ENCODE results near the gene SPG7. TPM values are rescaled to one million over a fixed set of nuclear protein-coding genes. Genes with fewer than 3 reads are reported as not detected.

The SPG7 gene
- total RNA-seq, 3 donors from 2014 or later (not counting 1 experiment from before 2014, with no cell fraction given), result 142 to 195 (median 180) TPM

GRCh38 chr16:89491974-89492687, 16.1 kb upstream of the SPG7 start:
- Mint-ChIP-seq H3K4me1 (peaks cover 31 to 59% of the 10 kb centered on the region in 2 donors), H3K36me3 (no peaks in the 10 kb centered on the region), H3K27me3 (ENCODE audit: low read depth in 2 of 2) (no peaks in the 10 kb centered on the region), H3K9me3 (no peaks in the 10 kb centered on the region), H3K27ac (peak overlapping the region; percentile 94 to 98), H3K4me3 (peak overlapping the region; percentile 91)
- Histone ChIP-seq H3K27me3 (ENCODE audit: control insufficient read depth, insufficient read depth, low read length) (no peaks in the 10 kb centered on the region), H3K4me3 (ENCODE audit: low read length) (no peak overlapping the region), H3K9me3 (ENCODE audit: control insufficient read depth, insufficient read depth, low read length) (no peaks in the 10 kb centered on the region), H3K36me3 (ENCODE audit: control insufficient read depth, insufficient read depth, low read length) (peaks cover 3% of the 10 kb centered on the region), H3K4me1 (ENCODE audit: control insufficient read depth, insufficient read depth, low read length) (peaks cover 28% of the 10 kb centered on the region), H3K27ac (ENCODE audit: low read length) (peak overlapping the region; percentile 76)
- intact Hi-C loops (cut with micrococcal nuclease), result loop anchor here (5.0 kb wide), 1 partner anchor 70 kb away; the partner anchor contains the start of gene RPL13
- ATAC-seq, result no peak
- TF ChIP-seq CTCF (IDR thresholded peaks at IDR 0.05), result no peak
- 93% methylated on average over 22 of the region's 24 CpGs for WGBS (ENCODE audit: insufficient coverage)
- DNase-seq, result no peak

GRCh38 chr16:89493776-89494175, 14.4 kb upstream of the SPG7 start:
- intact Hi-C loops (cut with micrococcal nuclease), result loop anchor here (5.0 kb wide), 1 partner anchor 69 kb away; the partner anchor contains the start of gene RPL13
- Mint-ChIP-seq H3K27ac (no peak overlapping the region), H3K4me1 (peaks cover 19 to 46% of the 10 kb centered on the region in 2 donors), H3K4me3 (no peak overlapping the region), H3K36me3 (no peaks in the 10 kb centered on the region), H3K27me3 (ENCODE audit: low read depth in 2 of 2) (no peaks in the 10 kb centered on the region), H3K9me3 (no peaks in the 10 kb centered on the region)
- TF ChIP-seq CTCF (IDR thresholded peaks at IDR 0.05), result no peak
- no peaks in the 10 kb centered on the region for H3K27me3 ChIP-seq (ENCODE audit: control insufficient read depth, insufficient read depth, low read length)
- ATAC-seq, result no peak
- WGBS (ENCODE audit: insufficient coverage), result 93% methylated on average over 5 of the region's 5 CpGs
- H3K36me3 ChIP-seq (ENCODE audit: control insufficient read depth, insufficient read depth, low read length), result peaks cover 5% of the 10 kb centered on the region
- peaks cover 15% of the 10 kb centered on the region for H3K4me1 ChIP-seq (ENCODE audit: control insufficient read depth, insufficient read depth, low read length)
- DNase-seq, result no peak
- H3K9me3 ChIP-seq (ENCODE audit: control insufficient read depth, insufficient read depth, low read length), result no peaks in the 10 kb centered on the region
- no peak overlapping the region for H3K4me3 ChIP-seq (ENCODE audit: low read length)
- no peak overlapping the region for H3K27ac ChIP-seq (ENCODE audit: low read length)

- H3K4me1 ChIP-seq (ENCODE audit: control insufficient read depth, insufficient read depth, low read length), result peaks cover 15% of the 10 kb centered on the region
- ATAC-seq, result no peak
- no peaks in the 10 kb centered on the region for H3K27me3 ChIP-seq (ENCODE audit: control insufficient read depth, insufficient read depth, low read length)
- no peak for TF ChIP-seq CTCF (IDR thresholded peaks at IDR 0.05)
- Mint-ChIP-seq H3K27ac (peak overlapping the region in 1 of 2 donors; percentile 51), H3K36me3 (no peaks in the 10 kb centered on the region), H3K27me3 (ENCODE audit: low read depth in 2 of 2) (no peaks in the 10 kb centered on the region), H3K4me3 (no peak overlapping the region), H3K9me3 (no peaks in the 10 kb centered on the region), H3K4me1 (peaks cover 14 to 39% of the 10 kb centered on the region in 2 donors)
- 83% methylated on average over 3 of the region's 3 CpGs for WGBS (ENCODE audit: insufficient coverage)
- H3K36me3 ChIP-seq (ENCODE audit: control insufficient read depth, insufficient read depth, low read length), result peaks cover 5% of the 10 kb centered on the region
- intact Hi-C loops (cut with micrococcal nuclease), result no loop called here
- H3K9me3 ChIP-seq (ENCODE audit: control insufficient read depth, insufficient read depth, low read length), result no peaks in the 10 kb centered on the region
- no peak overlapping the region for H3K27ac ChIP-seq (ENCODE audit: low read length)
- no peak for DNase-seq
- no peak overlapping the region for H3K4me3 ChIP-seq (ENCODE audit: low read length)
Observed at GRCh38 chr16:89495121-89495520, 13.1 kb upstream of the SPG7 start.

All from natural killer cell (primary cell).